Spleen (tissue), 7 donors: Measurements from ENCODE around the gene TSPYL6.

ENCODE experiments used
- CTCF ChIP-seq, 11 experiments: fragments of 200-600 bp in 7 of 11; fragments of 450-650 bp in 4 of 11; sonication (generic) in 4 of 11; IDR thresholded peaks in 8 of 11; conservative IDR thresholded peaks in 3 of 11; 1 replicate in 7 of 11; 2 replicates in 4 of 11; pipeline versions ENCODE4 v1.4.0 to v1.8.0; 2016 to 2021; ENCODE audit warnings: antibody characterized with exemption in 11 of 11, inconsistent platforms in 4 of 11, mild to moderate bottlenecking in 1 of 11
- POLR2A ChIP-seq, 3 donors: fragments of 450-650 bp; IDR thresholded peaks; one replicate each; pipeline ENCODE4 v1.5.1; 2017; ENCODE audit warnings: antibody characterized with exemption in 3 of 3, mild to moderate bottlenecking in 1 of 3
- POLR2AphosphoS5 ChIP-seq, 3 donors: sonication (generic); formaldehyde crosslinking; IDR thresholded peaks; one replicate each; pipeline ENCODE4 v1.5.1; 2017; ENCODE audit warnings: antibody characterized with exemption in 3 of 3
- donor health status: DM: no; HTN: no; CAD: no; lungs with moderate emphysema.
- donor health status: DM: no; HTN: no; CAD: no.
- donor health status: DM: no; HTN: no; CAD: no.

GRCh38 chr2:54240515-54241469 lies 15.2 kb downstream of the TSPYL6 start:
- TF ChIP-seq CTCF (IDR thresholded peaks at IDR 0.05 in 8 of 11, conservative IDR thresholded peaks at IDR 0.05 in 3 of 11) (no peak), POLR2A (IDR thresholded peaks at IDR 0.05) (no peak), POLR2AphosphoS5 (IDR thresholded peaks at IDR 0.05) (no peak)
